ENCODE measurements around the gene PTP4A1.

- TF ChIP-seq CTCF (IDR thresholded peaks at IDR 0.05; ENCODE audit: low read depth, low read length, poor library complexity, severe bottlenecking) (no peak), EZH2phosphoT487 (IDR thresholded peaks at IDR 0.05; ENCODE audit: borderline replicate concordance, low read length) (no peak)
Measured at GRCh38 chr6:63597141-63598048, 25.1 kb downstream of the PTP4A1 start.
